Measurements from ENCODE around the gene TLE4. TPM values are rescaled to one million over a fixed set of nuclear protein-coding genes. Genes with fewer than 3 reads are reported as not detected.

TLE4 gene
- 10.3 to 13.9 TPM (median 11.6 TPM) in 5 replicates for total RNA-seq (2022; extraction: Qiagen RNA extraction)

DNA sequence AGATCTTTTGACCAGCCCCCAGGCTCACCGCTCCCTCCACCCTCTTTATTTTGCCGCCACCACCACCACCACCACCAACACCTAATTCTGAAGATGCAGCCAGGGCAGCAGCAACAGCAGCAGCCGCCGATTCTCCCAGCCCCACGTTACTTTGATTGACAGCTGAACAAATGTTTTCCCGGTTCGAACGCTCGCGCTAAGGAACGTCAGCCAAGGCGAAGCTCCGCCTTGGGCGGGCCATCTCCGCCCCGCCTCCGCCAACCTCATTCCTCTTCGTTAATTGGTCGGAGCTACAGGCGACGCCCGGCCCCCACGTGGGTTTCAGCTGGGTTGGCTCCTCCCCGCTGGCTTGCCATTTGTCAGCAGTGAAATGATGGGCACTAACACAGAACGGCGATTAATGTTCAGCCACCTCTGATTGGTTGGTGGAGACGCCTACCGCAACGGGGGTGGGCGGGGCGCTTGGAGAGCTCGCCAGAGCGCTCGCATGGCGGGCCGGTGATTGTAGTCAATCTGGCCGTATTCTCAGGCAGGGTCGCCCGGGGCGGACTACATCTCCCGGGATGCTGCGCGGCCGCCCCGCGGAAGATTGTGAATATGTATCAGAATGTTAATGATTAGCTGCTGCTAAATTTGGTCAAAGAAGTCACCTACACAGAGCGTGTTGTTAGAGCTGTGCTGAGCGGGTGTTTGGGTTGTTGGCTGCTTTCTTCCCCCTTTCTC is at the start of gene TLE4:
Gene TLE4, plus strand, starts transcription at position 657 of the 723 bp plus-strand sequence. CDS start 826 bp downstream, outside the sequence.

